Activated CD8-positive, alpha-beta memory T cell treated with anti-CD3 and anti-CD28 coated beads for 48 hours (primary cell): Measurements from ENCODE around the gene APLP2.

Experiments
- DNase-seq, 3 experiments: peaks; one replicate each; pipeline ENCODE4 v3.0.0-alpha.2; 2020; ENCODE audit warnings: low read depth in 2 of 3, low spot score in 2 of 3

Gene APLP2

DNA sequence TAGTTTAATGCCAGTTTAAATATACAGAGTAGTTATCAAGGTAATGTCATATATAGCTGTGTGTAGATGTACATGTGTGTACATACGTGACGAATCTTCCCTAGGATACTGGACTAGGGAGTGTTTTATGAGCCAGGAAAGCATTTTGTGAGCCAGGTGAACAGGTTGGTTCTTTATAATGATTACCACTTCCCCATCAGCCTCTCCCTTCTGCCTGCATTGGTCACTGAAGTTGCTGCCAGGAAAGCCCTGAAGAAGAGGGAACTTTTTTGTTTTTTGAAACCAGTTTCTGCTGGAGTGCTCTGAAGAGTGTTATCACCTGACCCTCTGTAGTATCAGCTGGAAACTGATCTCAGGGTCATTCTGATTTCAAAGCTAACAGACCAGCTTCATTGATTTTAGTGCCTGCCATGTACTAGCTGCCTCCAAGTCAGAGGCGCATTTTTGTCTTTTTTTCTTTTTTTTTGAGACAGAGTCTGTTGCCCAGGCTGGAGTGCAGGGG lies 75.7 kb downstream of the APLP2 start:
- no peak for DNase-seq

- no peak for DNase-seq
Observed at GRCh38 chr11:130145975-130146776, 76.5 kb downstream of the APLP2 start.

- no peak for DNase-seq
Observed at GRCh38 chr11:130146796-130147195, 77.1 kb downstream of the APLP2 start.

DNA sequence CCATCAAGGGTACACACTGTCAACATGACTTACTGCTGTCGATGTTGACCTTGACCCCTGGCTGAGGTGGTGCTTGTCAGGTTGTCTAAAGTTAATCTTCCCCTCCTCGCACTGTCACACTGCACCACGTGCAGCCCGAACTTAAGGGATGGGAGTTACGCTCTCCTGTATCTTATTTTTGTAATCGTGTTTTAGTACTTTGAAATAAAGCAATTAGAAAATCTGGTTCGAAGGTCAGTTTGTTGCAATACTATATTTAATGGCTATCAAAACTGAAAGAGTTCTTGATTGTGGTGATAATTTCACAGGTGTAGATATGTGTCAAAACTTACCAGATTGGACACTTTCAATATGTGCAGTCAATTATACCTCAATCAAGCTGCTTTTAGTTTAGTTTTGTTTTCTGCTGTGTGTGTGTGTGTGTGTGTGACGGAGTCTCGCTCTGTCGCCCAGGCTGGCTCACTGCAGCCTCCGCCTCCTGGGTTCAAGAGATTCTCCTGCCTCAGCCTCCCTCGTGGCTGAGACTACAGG lies 79.2 kb downstream of the APLP2 start:
- no peak for DNase-seq

DNA sequence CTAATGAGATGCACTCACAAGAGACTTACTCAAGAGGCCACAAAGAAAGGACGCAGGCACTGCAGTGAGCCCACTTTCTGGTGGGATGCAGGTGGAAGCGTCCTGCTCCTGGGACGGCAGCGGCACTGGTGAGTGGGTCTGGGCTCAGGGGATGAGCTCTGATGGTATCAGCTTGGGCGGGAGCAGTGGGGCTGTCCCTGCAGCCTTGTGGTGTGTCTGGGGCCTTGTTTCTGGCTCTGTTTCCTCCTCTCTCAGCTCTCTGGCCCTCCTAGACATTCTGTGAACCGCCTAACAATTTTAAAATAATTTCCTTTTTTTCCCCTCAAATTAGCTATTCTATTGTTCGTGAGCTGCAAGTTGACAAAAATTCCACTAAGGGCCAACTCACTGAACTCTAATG lies 81.1 kb downstream of the APLP2 start:
- no peak for DNase-seq

GRCh38 chr11:130151196-130151595 lies 81.5 kb downstream of the APLP2 start:
- no peak for DNase-seq

DNA sequence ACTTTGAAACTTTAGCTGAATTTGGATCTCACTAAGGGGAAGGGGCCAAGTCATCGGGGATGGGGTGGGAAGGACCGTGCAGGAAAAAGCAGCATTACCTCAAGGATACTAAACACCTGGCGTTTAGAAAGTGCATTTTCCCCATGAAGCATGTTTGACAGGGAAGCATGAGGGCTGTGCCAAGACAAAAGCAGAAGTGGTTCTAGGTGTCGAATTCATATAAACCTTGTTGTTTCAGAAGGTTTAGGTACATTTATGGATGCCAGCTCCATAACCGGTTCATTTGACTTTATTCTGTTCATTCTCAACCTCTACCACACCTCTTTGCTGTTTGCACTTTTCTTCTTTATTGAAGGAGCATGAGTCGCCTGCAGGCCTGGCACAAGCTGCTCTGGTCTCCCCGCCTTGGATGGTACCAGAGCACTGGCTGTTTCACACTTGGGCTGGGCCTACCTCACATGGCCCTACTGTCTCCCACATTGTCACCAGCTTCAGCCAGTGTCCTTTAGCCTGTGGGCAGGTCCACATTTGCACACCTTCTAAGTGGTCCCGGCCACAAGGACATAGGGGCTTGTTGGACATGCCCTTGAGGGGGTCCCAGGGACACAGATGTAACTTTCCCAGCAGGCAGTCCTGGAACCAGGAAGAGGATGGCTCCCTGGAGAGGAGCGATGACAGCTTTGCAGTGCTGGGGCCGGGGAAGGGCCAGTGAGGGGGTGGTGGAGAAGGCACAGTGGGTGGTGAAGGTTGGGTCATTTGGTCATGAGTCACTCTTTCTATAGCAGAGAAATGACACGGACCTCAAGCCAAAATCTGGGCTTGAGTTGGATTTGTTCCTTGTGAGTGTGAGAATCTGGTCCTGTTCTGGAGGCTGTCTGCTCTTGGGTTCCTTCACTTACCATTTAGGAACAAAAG lies 86.7 kb downstream of the APLP2 start:
- no peak for DNase-seq

DNA sequence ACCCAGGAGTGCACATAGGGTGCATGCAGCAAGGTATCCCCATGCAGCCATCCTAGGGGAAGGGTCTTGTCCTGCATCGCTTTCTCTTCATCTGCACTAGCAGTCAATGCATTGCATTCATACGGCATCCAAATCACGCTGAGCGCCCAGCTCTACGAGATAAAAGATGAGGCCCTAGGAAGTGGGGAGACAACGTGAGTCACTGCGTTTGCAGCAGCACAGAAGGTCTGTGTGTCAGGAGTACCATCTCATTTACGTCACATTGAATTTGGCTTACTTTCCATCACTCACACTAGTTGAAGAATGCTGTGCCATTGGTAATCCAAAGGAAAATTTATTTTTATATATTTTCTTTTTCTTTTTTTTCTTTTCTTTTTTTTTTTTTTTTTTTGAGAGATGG lies 87.4 kb downstream of the APLP2 start:
- no peak for DNase-seq

DNA sequence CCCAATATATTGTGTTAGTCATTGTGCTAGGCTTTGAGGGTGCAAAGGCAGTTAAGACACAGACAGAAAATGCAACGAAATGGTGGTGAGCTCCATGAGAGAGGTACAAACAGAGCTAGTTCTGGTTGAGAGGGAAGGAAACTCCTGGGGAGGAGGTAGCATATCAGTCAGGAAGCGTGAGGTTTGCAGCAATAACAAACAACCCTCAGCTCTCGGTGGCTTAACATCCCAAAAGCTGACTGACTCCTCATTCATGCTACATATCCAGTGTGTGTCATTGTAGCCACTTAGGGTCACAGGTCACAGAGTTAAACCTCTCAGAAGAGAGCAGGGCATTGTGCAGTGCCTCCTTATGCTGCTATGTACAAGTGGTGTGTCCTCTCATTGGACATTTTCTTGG lies 88.1 kb downstream of the APLP2 start:
- DNase-seq = no peak

GRCh38 chr11:130159139-130159538 lies 89.4 kb downstream of the APLP2 start:
- DNase-seq = no peak

DNA sequence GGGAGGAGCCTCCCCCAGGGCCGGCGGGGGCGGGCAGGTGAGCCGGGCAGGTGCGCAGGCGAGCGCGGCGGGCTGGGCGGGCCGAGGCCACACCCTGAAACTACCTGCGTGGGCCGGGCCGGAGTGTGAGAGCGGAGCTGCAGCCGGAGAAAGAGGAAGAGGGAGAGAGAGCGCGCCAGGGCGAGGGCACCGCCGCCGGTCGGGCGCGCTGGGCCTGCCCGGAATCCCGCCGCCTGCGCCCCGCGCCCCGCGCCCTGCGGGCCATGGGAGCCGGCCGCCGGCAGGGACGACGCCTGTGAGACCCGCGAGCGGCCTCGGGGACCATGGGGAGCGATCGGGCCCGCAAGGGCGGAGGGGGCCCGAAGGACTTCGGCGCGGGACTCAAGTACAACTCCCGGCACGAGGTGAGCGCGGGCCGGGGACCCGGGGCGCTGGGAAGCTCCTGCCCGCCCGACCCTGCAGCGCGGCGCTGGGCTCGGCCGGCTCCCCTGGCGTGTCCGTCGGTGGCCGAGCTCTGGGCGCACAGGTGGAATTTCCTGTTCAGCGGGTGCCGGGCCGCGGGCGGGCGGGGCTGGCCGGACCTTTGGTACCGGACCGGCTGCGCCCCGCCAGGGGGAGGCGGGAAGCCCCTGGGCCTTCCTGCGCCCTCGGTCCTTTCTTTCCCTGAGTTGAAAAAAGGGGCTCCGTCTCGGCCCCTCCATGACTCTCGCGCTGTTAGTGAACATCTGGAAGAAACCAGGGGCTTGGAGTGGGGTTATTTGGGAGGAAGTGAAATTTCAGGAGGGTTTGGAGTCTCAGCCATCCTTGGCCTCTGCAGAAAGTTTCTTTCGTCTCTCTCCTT lies 90.2 kb downstream of the APLP2 start, which contains the start of gene ST14:
ST14 (plus strand) TSS at position 126 of the 841 bp plus-strand sequence; CDS start at position 324, 198 bp downstream.
- no peak for DNase-seq

GRCh38 chr11:130160498-130161155 lies 90.9 kb downstream of the APLP2 start:
- DNase-seq = no peak

DNA sequence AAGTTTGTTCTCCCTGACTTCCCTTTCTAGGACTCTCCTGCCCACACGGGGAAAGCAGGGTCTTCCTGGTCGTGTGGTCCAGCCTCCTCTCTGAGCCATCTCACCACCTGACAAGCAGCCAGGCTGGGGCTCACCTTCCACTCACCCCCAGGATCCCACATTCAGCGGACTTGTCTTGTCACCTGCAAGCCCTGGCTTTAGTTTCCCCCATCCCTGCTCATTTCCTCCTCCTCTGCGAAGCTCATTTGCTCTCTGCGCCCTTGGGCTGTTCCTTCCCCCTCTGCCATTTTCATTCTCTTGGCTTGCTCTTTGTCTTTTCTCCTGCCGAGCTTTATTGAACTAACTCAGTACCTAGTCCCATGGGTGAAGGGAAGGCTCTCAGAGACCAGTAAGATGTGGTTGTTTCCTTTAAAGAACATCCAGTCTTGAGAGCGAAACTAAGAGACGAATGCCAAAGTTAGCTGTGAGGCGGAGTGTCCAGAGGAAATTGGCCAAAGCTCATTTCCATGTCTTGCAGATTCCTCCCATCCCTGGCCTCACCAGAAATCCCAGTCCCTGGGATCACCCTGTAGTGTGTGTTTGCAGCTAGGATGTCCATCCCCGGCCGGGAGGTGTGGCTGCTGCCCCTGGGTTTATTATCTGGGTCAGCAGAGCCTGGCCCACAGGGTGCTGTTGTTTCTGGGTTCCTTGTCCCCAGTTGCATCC lies 91.9 kb downstream of the APLP2 start:
- DNase-seq = no peak

DNA sequence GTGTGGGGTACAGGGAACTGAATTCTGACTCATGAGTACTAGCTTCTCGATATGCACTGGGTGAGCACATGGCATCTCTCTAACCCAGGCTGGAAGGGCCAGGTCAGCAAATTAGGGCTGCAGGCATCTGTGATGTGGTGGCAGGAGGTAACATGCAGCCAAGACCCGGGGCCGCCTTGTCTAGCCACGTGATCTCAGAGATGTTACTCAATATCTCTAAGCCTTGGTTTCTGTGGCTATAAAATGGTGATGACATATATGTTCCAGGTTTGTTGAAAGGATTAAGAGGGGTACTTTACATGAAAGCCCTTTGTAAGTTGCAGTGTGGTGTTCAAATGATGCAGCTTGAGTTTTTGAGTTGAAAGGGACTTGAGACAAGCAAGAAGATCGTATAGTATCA lies 93.0 kb downstream of the APLP2 start:
- DNase-seq = no peak

DNA sequence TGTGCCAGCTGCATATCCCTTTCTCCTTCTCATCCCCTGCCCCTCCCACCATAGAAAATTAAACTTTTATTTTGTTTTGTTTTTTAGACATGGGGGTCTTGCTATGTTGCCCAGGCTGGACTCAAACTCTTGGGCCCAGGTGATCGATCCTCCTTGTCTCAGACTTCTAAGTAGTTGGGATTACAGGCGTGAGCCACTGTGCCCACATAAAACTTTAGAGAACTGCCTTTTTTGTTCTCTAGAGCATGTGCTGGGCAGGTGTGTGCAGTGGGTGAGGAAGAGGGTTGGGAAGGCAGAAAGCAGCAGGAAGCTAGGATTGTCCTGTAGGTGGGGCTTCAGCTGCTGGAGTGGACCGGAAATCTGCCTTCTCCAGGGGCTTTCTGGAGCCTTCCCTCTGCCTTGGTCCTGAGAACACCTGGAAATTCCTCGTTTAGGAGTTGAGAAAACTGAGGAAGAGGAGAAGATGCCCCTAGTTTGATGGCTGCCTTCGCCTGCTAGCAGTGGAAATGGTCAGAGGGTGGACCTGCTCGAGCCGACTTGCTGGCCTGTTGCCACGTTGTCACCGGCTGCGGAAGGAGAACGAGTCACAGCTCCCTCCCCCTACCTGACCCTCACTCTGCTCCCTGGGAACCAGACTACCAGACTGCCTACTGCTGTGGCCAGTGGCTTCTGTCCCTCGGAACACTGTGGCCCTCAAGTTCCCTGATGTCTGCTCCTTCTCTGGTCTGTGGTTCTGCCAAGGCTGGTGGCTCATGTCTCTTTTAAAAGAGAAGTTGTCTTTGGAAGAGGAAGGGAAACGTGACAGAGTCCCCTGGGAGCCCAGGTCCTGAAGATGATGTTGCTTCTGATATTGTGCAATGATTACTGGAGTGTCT lies 93.9 kb downstream of the APLP2 start:
- DNase-seq = no peak

- no peak for DNase-seq
Observed at GRCh38 chr11:130164221-130164570, 94.5 kb downstream of the APLP2 start.

GRCh38 chr11:130165601-130166456 lies 96.1 kb downstream of the APLP2 start:
- DNase-seq = no peak

DNA sequence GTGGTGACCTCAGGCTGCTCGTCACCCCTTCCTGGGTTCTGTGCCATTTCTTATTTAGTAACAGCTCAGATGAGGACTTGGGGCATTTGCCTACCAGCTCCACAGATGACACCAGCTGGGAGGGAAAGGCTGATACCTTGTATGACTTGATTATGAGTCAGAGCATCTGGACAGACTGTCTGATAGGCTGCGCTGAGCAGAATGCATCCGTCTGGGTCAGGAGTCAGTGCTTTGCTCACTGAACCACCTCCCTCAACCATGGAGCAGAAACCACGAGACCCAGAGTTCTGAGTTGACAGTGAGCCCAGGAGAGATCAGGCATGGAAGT lies 96.7 kb downstream of the APLP2 start:
- DNase-seq = no peak
